H1 (cell line): ENCODE results near the gene SNED1. TPM values are rescaled to one million over a fixed set of nuclear protein-coding genes. Genes with fewer than 3 reads are reported as not detected.

ENCODE experiments used
- BRCA1 ChIP-seq: IDR thresholded peaks from 2 replicates; pipeline ENCODE4 v1.6.1; 2012; ENCODE audit warnings: low read depth, low read length, improper control_type of control experiment
- HDAC6 ChIP-seq: IDR thresholded peaks from one replicate; pipeline ENCODE4 v1.7.1; 2012; ENCODE audit warnings: low read depth, mild to moderate bottlenecking, inconsistent platforms, low read length, moderate library complexity
- SIN3A ChIP-seq, 2 experiments: IDR thresholded peaks in 1 of 2; conservative IDR thresholded peaks in 1 of 2; 2 replicates each; pipeline ENCODE4 v1.6.1; 2011 to 2012; ENCODE audit warnings: low read length in 2 of 2, improper control_type of control experiment in 1 of 2, low read depth in 1 of 2, mild to moderate bottlenecking in 1 of 2
- TCF12 ChIP-seq: IDR thresholded peaks from 2 replicates; pipeline ENCODE4 v1.6.1; 2011; ENCODE audit warnings: low read depth, mild to moderate bottlenecking, low read length
- polyA plus RNA-seq, 7 experiments: library from polyadenylated mRNA; depleted of rRNA in 3 of 7; stranded (reverse) in 5 of 7; unstranded in 2 of 7; fragments of >200 nt in 5 of 7; fragments of 200-250 nt in 2 of 7; gene quantifications; 1 replicate in 5 of 7; 2 replicates in 1 of 7; 4 replicates in 1 of 7; pipeline versions ENCODE4 v1.2.1 to v1.2.3, GENCODE V29; 2011 to 2013; ENCODE audit warnings: missing spikeins in 2 of 7, mixed read lengths in 2 of 7
- total RNA-seq: library from RNA; stranded (reverse); fragmentation: NEBNext Ultra II Directional; extraction: Animal tissue kit (Norgen Biotek cat#: 25700); gene quantifications from 2 replicates; pipeline ENCODE4 v1.2.1, GENCODE V29; 2021

SNED1 gene
- total and polyA plus RNA-seq, 2 of the 8 experiments (the other 6 are each of a cell fraction or from before 2014, with no cell fraction given): 1.9 TPM

GRCh38 chr2:241110089-241110606, 111.7 kb downstream of the SNED1 start (continued):
- no peak for TF ChIP-seq SIN3A (conservative IDR thresholded peaks at IDR 0.05 in 1 of 2, IDR thresholded peaks at IDR 0.05 in 1 of 2; ENCODE audit: low read depth in 1 of 2, low read length in 2 of 2)
- no peak for TF ChIP-seq BRCA1
- no peak for TF ChIP-seq HDAC6
- no peak for TF ChIP-seq TCF12
